GM18502 (cell line): Measurements from ENCODE around the gene ACBD7.

Experiments
- ATAC-seq: cut with Tn5 transposase; IDR thresholded peaks from one replicate; pipeline ENCODE4 v1.9.1; 2021; ENCODE audit warnings: mild to moderate bottlenecking; ENCODE audit not compliant: unreplicated experiment, poor library complexity

Gene ACBD7

DNA sequence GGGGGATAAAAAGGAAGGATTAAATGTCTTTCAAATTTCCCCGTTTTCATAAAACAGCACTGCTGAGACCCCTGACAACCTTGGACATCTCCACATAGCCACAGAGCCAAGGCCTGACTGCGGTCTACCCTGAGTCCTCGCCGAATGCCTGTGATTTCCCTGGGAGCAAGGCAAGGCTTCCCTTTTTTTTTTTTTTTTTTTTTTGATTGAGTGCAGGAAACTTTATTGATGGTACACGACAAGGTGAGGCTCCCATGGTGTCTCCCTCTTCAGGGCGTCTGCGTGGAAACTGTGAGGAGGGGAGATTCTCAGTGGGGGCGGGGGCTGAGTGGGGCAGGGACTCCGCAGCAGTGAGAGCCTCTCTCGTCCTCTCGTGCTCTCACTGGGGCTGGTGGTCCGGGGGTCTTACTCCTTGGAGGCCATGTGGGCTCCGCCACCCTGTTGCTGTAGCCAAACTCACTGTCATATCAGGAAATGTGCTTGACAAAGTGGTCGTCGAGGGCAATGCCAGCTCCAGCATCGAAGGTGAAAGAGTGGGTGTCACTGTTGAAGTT, 4.4 kb upstream of the ACBD7 start:
- ATAC-seq: no peak

- no peak for ATAC-seq
Measured at GRCh38 chr10:15091418-15091817, 2.8 kb upstream of the ACBD7 start.

DNA sequence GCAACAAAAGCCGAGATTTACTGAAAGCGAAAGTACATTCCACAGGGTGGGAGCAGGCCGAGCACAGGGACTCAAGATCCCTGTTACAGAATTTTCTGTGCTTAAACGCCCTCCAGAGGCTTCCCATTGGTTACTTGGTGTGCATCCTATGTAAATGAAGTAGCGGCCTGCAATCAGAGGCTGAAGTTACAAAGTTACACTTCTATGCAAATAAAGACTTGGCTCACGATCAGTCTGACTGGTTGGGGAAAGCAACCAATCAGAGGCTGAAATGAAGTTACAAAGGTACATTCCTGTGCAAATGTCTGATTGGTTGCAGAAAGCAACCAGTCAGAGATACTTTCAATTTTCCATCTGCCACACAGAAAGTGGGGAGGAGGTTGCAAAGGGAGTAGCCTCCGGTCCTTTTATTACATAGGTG, 4.1 kb downstream of the ACBD7 start:
- ATAC-seq: no peak

- ATAC-seq: no peak
Measured at GRCh38 chr10:15083674-15084501, 4.7 kb downstream of the ACBD7 start.

DNA sequence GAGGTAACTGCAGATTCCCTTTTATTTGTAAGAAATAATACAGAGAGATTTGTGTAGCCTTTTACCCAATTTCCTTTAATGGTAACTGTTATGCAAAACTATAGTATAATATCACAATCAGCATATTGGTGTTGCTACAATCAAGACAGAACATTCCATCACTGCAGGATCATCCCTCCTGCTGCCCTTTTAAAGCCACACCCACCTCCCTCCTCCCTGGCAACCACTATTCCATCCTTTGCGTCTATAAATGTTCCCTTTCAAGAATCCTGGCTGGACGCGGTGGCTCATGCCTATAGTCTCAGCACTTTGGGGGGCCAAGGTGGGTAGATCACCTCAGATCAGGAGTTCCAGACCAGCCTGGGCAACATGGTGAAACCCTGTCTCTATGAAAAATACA, 13.2 kb downstream of the ACBD7 start:
- ATAC-seq: no peak

GRCh38 chr10:15072358-15072757, 16.2 kb downstream of the ACBD7 start:
- no peak for ATAC-seq

GRCh38 chr10:15069230-15069629, 19.3 kb downstream of the ACBD7 start:
- ATAC-seq: no peak

DNA sequence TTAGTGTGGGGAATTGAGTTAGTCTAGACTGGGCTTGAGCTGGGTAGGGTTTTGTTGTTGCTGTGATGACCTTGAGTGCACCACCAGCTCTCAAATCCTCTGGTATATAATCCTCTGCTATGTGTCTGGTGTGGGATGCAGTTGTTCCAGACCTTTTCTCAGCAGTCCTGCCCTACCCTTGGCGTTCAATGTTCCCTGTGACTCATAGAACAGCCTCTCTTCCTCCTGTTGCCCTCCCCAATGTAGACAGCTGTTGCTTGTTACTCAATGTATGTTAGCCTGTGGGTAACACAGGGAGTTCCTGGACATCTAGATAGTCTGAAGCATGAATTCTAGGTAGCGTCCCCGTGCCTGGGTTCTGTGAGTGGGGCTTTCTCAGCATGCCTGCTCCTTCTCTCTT, 19.8 kb downstream of the ACBD7 start:
- ATAC-seq: no peak

GRCh38 chr10:15067154-15067553, 21.4 kb downstream of the ACBD7 start:
- no peak for ATAC-seq

DNA sequence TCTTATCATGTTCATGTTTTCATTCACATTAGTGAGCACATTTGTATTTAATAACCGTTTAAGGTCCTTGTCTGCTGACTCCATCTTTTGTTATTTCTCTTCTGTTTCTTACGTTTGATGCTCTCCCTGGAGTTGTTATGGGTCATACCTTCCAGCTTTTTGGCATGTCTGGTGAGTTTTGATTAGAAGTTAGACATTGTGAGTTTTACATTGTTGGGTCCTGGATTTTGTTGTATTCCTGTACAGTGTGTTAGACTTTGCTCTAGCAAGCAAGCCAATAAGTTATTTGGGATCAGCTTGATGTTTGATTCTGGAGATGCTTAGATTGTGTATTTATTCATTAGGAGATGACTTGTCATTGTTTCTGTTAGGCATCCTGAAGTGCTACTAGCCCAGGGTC, 27.9 kb downstream of the ACBD7 start:
- ATAC-seq: no peak

DNA sequence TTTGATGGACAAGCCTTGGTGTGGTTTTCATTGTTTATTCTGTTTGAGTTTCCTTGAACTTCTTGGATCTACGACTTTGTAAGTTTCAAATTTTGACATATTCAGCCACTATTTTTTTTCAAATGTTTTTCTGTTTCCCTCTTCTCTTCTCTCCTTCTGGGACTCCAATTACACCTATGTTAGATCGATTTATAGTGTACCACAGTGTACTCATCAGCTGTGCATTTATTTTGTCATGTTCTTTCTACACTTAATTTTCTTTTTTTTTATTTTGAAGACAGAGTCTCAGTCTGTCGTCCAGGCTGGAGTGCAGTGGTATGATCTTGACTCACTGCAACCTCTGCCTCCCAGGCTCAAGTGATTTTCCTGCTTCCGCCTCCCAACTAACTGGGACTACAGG, 28.7 kb downstream of the ACBD7 start:
- ATAC-seq: no peak

GRCh38 chr10:15058689-15059088, 29.9 kb downstream of the ACBD7 start:
- ATAC-seq: no peak

DNA sequence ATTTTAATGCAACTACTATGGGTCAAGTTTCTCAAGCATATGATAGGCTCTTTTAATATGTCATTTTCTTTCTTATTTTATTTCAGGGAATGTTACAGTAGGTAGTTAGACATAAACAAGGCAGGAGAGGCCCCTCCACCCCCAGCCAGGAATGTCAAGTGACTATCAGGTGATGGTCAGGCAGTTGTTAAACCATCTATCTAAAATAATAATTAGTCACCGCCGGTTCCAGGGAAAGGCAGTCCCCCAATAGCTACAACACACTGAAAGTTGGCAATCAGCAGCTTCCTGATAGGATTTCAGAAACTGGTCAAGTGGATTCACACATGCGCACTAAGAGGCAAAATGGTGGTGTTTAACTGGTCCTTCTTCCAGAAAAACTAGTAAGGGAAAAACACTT, 35.5 kb downstream of the ACBD7 start:
- no peak for ATAC-seq

DNA sequence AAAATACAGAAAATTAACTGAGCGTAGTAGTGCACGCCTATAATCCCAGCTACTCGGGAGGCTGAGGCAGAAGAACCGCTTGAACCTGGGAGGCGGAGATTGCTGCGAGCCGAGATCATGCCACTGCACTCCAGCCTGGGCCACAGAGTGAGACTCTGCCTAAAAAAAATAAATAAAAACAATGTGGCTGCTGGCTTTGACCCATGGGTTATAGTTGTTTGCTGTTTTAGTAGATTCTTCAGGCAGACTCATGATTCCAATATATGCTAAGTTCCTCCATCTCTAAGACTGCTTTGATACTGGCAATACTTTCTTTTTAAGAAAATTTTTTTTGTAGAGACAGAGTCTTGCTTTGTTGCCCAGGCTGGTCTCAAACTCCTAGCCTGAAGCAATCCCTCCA, 36.5 kb downstream of the ACBD7 start:
- ATAC-seq: no peak

GRCh38 chr10:15049533-15049932, 39.0 kb downstream of the ACBD7 start:
- no peak for ATAC-seq

DNA sequence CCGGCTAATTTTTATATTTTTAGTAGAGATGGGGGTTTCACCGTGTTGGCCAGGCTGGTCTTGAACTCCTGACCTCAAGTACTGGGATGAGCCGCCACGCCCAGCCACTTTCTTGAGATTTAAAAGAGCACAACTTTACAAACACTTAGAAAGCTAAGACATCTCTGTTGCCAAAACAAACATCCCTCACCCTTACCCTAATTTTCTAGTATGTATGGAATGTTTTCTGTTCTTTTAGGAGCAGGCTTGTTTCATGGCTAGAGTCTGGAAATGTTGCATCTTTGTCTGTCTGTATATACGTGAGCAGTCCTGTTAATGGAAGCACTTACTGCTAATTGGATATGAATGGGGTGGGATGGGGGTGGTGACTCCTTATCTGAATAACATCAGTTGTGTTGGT, 42.0 kb downstream of the ACBD7 start:
- ATAC-seq: no peak

DNA sequence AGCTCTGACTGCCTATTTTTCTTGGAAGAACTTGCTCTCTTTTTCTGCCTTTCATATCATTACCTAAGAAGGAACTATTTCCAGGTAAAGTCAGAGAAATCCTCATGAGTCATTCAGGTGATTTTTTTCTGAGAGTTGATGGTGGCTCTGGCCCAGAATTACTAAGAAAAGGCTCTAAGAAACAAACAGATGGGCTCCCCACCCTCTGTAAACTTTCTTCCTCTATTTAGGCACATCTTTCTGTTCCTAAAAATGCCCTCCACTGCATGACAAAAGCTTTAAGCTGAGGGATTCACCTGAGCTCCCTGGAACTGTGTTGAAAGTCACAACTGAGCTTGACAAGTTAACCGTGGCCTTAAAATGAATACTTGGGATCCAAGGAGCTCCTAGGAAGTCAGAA, 43.2 kb downstream of the ACBD7 start:
- no peak for ATAC-seq

DNA sequence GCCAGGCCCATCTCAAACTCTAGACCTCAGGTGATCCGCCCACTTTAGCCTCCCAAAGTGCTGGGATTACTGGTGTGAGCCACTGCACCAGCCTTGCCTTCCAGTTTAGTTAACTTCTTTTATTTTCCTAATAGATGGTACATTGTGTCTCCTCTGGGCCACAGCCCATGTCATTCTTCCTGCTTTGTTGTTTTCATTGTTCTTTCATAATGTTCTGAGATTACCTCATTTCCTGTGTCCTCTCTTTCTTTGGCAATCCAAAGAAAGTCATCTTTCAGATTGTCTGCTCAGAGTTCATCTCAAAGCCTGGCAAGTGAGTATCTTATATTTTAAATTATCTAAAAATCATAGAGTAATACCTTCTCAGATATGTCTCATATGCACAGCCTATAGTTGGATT, 44.9 kb downstream of the ACBD7 start, which contains the start of gene OLAH:
Gene OLAH (plus strand): TSS at position 270 of the 400 bp plus-strand sequence. CDS start 3,346 bp downstream, outside the sequence.
- ATAC-seq: no peak

GRCh38 chr10:15038416-15038815, 50.2 kb downstream of the ACBD7 start:
- no peak for ATAC-seq

- ATAC-seq: no peak
Measured at GRCh38 chr10:15037691-15038090, 50.9 kb downstream of the ACBD7 start.

DNA sequence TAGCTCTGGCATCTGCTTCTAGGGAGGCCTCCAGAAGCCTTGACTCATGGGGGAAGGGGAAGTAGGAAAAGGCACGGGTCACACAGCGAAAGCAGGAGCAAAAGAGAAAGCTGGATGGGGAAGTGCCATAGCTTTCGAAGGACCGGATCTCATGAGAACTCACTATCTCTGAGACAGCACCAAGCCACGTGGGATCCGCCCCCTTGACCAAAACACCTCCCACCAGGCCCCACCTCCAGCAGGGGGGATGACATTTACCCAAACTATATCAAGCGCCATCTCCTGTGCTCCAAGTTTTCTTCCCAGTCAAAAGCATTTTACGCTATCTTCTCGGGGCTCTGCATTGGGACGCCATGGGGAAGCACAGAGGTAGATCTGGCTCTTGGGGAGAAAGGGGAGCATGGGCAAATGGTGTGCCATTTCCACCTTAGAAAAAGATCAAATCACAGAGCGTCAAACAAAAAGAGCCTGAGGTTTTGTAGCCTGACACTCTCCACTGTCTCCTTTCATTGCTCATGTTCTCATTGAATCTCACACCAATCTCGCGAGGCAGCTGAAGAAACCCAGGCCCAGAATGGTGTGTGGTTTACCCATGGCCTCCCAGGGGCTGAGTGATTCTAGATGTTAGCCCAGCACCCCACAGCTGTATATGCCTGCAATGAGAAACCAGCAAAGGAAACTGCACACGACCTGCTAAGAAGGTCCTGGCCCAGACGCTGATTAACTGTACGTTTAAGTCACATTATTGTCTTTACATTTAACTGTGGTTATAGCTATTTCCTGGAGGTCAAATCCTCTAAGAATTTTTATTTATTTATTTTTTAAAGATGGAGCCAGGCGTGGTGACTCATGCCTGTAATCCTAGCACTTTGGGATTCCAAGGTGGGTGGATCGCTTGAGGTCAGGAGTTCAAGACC, 52.9 kb downstream of the ACBD7 start:
- no peak for ATAC-seq
